Activated CD4-positive, alpha-beta T cell treated with anti-CD3 and anti-CD28 coated beads, Interleukin-2, amount 50 U/mL, for 24 hours (primary cell): Measurements from ENCODE around the gene CD244.

Experiments used
- DNase-seq, 2 donors: peaks; one replicate each; pipeline ENCODE4 v3.0.0-alpha.2; 2020; ENCODE audit warnings: low read depth in 1 of 2, low spot score in 1 of 2

CD244 gene

GRCh38 chr1:160814316-160814715, 48.4 kb downstream of the CD244 start:
- no peak for DNase-seq

DNA sequence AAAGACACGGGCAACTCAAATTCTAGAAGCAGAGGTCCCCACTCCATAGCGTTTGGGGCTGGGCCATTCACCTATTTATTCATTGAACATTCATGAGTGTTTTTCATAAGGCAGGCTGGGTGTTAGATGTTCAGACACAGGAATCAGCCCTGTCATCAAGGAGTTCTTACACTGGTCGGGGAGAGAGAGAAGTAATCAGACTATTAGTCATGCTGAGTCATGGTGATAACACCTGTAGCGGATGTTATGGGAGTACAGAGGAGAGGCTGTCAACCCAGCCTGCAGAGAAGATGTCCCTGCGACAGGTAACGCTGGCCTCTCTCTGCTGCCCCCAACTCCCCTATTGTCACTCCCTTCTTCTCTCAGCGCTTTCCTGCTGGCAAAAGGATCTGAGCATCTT, 49.5 kb downstream of the CD244 start:
- DNase-seq, result peak in 1 of 2 donors; percentile 28

- no peak for DNase-seq
Observed at GRCh38 chr1:160811147-160811546, 51.5 kb downstream of the CD244 start.

DNA sequence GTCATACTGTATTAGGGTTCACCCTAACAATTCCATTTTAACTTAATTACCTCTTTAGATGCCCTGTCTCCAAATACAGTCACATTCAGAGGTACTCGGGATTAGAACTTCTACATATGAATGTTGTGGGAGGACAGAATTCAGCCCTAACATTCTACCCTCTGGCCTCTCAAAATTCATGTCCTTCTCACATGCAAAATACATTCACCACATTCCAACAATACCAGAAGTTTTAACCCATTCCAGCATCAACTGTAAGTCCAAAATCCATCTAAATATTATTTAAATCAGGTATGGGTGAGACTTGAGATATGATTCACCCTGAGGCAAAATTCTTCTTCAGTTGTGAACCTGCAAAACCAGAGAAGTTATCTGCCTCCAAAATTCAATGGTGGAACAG, 52.2 kb downstream of the CD244 start:
- no peak for DNase-seq

GRCh38 chr1:160808289-160808688, 54.4 kb downstream of the CD244 start:
- DNase-seq, result no peak

- DNase-seq, result no peak
Observed at GRCh38 chr1:160807738-160808137, 54.9 kb downstream of the CD244 start.

DNA sequence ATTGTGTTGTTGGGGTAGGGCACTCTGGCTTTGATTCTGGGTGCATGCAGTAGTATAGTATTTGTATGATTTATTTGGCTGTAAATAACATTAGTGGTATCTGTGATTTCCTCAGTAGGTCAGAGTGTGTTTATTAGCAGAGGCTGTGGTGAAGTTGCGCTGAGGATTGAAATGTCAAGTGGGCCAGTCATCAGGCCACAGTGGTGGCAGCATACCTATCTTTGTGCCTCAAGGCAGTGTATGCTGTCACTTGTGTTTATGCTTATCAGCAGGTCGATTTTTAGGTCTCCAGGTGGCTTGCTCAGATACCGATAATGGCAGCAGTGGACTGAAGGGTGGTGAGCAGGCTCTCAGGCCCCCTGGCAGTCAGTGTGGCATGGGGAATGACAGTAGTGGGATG, 55.4 kb downstream of the CD244 start:
- DNase-seq, result no peak

DNA sequence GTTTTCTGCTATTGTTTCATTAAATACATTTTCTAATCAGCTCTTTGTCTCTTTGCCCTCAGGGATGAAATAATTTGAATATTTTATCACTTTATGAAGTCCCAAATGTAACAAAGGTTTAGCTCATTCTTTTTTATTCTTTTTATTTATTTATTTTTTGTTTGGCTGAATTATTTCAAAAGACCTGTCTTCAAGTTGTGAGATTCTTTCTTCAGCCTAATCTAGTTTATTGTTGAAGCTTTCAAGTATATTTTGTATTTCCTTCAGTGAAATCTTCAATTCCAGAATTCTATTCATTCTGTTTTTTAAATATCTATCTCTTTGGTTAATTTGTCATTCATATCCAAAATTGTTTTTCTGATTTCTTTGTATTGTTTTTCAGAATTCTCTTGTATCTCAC, 55.9 kb downstream of the CD244 start:
- no peak for DNase-seq

GRCh38 chr1:160806109-160806665, 56.5 kb downstream of the CD244 start:
- DNase-seq, result no peak

GRCh38 chr1:160801836-160802580, 60.7 kb downstream of the CD244 start:
- DNase-seq, result no peak

- DNase-seq, result no peak
Observed at GRCh38 chr1:160800645-160801408, 61.9 kb downstream of the CD244 start.

- no peak for DNase-seq
Observed at GRCh38 chr1:160800142-160800541, 62.5 kb downstream of the CD244 start.

GRCh38 chr1:160799641-160800040, 63.0 kb downstream of the CD244 start:
- no peak for DNase-seq

DNA sequence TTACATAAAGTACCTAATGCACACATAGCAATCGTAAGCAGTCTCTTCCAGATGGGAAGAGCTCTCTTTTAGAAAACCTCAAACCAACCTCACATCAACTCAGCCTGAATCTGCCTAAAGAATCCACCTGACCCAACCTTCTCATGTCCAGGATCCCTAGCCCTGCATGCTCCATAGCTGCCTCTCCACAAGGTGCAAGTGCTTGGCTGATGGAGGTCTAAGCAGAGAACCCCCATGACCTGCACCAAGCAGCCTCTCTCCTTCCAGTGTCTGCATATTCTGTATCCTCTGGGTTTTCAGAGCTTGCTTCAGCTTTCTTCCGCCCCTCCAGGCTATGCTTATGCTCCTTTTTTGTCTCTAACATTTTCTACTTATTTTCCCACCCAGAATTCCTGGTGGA, 64.2 kb downstream of the CD244 start:
- no peak for DNase-seq

DNA sequence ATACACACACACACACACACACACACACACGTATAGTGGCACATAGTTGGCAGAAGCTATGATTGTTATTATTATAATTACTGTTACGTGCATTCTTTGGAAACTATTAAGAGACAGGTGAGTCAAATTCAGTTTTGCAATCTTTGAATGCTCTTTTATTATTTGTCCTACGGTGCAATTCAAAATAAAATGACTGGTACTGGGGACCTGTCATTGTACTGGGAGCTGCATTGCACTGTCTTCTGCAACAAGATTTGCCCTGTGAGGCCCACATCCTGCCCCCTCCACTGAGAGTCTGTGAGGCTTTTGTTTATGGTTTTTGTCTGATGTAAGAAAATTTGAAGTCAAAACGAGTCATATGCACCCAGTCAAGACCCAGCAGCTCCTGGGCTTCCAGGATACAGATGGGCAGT, 64.8 kb downstream of the CD244 start:
- peak in 1 of 2 donors; percentile 47 for DNase-seq

- no peak for DNase-seq
Observed at GRCh38 chr1:160797271-160797709, 65.4 kb downstream of the CD244 start.

DNA sequence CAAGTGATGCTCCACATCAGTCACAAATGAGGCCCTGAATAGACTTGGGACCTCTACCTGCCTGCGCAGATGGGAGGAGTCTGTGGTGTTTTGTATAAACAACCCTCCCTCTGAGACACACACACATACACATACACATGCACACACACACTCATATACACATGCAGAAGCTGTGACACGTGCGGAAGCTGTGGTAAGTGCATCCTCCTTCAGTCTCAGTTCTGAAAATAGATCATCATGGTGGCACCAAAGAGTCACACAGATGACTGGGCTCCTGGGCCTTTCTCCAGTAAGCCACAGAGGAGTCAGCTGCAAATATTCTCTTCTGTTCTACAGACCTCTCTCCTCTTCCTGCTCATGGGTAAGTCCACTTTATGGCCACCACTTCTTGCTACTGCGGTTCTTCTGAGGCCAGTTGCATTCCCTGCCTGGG, 66.7 kb downstream of the CD244 start, which contains the start of gene LY9:
Gene LY9 (plus strand): TSS at position 224 of the 433 bp plus-strand sequence. CDS start 14 bp downstream, at position 238.
- peak; percentile 49 to 81 for DNase-seq

DNA sequence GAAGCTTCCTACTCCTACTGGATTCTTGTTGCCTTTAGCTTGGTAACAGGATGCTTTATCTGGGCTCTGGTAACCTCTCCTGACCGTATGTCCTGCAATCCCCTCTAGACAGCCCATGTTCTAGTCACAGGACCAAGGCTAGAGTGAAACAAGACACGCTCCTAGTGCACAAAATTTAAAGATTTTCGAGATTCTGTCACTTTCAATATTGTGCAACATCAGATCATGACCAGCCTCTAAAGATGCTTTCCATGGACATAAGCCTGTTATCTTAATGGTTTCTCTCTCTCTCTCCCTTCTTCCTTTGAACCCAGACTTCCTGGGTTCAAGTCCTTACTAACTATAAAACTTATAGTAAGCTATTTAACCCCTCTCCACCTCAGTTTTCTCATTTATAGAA, 68.3 kb downstream of the CD244 start:
- no peak for DNase-seq

- DNase-seq, result no peak
Observed at GRCh38 chr1:160789702-160790611, 72.7 kb downstream of the CD244 start.

- no peak for DNase-seq
Observed at GRCh38 chr1:160789051-160789701, 73.5 kb downstream of the CD244 start.
